ENCODE data around the gene CHST1.

The CHST1 gene

DNA sequence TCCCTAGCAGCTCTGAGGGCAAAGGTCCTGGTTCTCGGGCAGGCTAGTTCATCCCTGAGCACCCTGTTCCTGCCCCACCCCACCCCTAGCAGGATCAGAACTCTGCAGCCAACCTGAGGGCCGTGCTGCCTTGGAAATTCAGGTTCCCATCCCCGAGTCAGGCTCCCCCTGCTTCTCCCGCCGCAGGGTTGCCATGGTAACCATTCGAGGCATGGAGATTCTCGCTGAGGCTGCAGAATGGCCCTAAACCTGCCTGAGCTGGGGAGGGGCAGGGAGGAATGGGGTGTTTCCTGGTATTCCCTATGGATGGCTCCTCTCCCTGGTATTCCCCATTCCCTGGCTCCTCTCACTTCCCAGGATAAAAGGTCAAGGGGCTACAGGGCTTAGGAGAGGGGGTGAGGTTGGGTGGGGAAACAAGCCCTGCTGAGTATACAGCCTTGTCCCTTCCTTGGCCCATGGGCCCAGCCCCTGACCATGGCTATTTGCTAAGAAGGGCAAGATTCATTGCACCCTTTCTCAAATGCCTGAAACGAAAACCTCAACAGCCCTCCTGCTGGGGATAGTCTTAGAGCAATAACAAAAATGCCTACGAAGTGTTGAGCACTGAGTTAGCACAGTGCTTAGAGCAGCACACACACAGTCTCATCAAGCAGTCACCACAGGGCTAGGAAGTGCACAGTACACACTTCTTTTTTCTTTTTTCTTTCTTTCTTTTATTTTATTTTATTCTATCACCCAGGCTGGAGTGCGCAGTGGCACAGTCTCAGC lies 58.7 kb downstream of the CHST1 start:
- no peak for DNase-seq (ENCODE audit: low read depth in 1 of 2, low spot score in 1 of 2)
- Histone ChIP-seq H3K27ac (replicated peaks) (no peak overlapping the region), H3K4me3 (replicated peaks; ENCODE audit: insufficient read depth, low read length) (no peak overlapping the region), H3K27me3 (ENCODE audit: insufficient read depth, poor library complexity, severe bottlenecking) (peaks cover 30% of the 10 kb centered on the region)
- TF ChIP-seq GABPA (IDR thresholded peaks at IDR 0.05; ENCODE audit: low read depth) (no peak), SPI1 (IDR thresholded peaks at IDR 0.05; ENCODE audit: borderline replicate concordance, low read depth) (no peak), POLR2AphosphoS5 (IDR thresholded peaks at IDR 0.05; ENCODE audit: low read depth) (no peak)
- TF ChIP-seq, protein P1, sequence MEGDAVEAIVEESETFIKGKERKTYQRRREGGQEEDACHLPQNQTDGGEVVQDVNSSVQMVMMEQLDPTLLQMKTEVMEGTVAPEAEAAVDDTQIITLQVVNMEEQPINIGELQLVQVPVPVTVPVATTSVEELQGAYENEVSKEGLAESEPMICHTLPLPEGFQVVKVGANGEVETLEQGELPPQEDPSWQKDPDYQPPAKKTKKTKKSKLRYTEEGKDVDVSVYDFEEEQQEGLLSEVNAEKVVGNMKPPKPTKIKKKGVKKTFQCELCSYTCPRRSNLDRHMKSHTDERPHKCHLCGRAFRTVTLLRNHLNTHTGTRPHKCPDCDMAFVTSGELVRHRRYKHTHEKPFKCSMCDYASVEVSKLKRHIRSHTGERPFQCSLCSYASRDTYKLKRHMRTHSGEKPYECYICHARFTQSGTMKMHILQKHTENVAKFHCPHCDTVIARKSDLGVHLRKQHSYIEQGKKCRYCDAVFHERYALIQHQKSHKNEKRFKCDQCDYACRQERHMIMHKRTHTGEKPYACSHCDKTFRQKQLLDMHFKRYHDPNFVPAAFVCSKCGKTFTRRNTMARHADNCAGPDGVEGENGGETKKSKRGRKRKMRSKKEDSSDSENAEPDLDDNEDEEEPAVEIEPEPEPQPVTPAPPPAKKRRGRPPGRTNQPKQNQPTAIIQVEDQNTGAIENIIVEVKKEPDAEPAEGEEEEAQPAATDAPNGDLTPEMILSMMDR (IDR thresholded peaks at IDR 0.05; ENCODE audit: insufficient read depth, low read length): no peak
- TF ChIP-seq, protein P2, sequence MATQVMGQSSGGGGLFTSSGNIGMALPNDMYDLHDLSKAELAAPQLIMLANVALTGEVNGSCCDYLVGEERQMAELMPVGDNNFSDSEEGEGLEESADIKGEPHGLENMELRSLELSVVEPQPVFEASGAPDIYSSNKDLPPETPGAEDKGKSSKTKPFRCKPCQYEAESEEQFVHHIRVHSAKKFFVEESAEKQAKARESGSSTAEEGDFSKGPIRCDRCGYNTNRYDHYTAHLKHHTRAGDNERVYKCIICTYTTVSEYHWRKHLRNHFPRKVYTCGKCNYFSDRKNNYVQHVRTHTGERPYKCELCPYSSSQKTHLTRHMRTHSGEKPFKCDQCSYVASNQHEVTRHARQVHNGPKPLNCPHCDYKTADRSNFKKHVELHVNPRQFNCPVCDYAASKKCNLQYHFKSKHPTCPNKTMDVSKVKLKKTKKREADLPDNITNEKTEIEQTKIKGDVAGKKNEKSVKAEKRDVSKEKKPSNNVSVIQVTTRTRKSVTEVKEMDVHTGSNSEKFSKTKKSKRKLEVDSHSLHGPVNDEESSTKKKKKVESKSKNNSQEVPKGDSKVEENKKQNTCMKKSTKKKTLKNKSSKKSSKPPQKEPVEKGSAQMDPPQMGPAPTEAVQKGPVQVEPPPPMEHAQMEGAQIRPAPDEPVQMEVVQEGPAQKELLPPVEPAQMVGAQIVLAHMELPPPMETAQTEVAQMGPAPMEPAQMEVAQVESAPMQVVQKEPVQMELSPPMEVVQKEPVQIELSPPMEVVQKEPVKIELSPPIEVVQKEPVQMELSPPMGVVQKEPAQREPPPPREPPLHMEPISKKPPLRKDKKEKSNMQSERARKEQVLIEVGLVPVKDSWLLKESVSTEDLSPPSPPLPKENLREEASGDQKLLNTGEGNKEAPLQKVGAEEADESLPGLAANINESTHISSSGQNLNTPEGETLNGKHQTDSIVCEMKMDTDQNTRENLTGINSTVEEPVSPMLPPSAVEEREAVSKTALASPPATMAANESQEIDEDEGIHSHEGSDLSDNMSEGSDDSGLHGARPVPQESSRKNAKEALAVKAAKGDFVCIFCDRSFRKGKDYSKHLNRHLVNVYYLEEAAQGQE (IDR thresholded peaks at IDR 0.05; ENCODE audit: insufficient replicate concordance, low read depth): no peak

DNA sequence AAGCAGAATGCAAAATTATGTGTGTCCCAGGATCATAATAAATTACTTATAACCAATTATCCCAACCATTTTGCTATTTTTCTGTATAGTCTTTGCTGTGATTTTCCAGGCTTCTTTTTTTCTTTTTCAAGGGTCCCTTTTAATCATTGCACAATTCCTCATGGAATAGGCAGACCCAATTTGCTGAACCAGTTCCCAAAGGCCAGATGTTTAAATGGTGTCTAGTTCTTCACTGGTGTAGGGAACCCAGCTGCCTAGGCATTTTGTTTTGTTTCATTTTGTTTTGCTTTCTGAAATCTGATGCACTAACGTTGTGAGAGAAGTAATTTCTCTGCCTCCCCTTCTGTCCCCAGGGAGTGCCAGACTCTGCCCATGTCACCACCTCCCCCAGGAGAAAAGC lies 60.4 kb downstream of the CHST1 start:
- no peak for DNase-seq (ENCODE audit: low read depth in 1 of 2, low spot score in 1 of 2)
- H3K27ac ChIP-seq (replicated peaks): no peak overlapping the region
- H3K27me3 ChIP-seq (ENCODE audit: insufficient read depth, poor library complexity, severe bottlenecking): peaks cover 37% of the 10 kb centered on the region
- H3K4me3 ChIP-seq (replicated peaks; ENCODE audit: insufficient read depth, low read length): no peak overlapping the region
- TF ChIP-seq, protein P2 (IDR thresholded peaks at IDR 0.05; ENCODE audit: insufficient replicate concordance, low read depth): no peak
- no peak for TF ChIP-seq POLR2AphosphoS5 (IDR thresholded peaks at IDR 0.05; ENCODE audit: low read depth)
- TF ChIP-seq SPI1 (IDR thresholded peaks at IDR 0.05; ENCODE audit: borderline replicate concordance, low read depth): no peak
- TF ChIP-seq, protein P1 (IDR thresholded peaks at IDR 0.05; ENCODE audit: insufficient read depth, low read length): no peak
- no peak for TF ChIP-seq GABPA (IDR thresholded peaks at IDR 0.05; ENCODE audit: low read depth)

DNA sequence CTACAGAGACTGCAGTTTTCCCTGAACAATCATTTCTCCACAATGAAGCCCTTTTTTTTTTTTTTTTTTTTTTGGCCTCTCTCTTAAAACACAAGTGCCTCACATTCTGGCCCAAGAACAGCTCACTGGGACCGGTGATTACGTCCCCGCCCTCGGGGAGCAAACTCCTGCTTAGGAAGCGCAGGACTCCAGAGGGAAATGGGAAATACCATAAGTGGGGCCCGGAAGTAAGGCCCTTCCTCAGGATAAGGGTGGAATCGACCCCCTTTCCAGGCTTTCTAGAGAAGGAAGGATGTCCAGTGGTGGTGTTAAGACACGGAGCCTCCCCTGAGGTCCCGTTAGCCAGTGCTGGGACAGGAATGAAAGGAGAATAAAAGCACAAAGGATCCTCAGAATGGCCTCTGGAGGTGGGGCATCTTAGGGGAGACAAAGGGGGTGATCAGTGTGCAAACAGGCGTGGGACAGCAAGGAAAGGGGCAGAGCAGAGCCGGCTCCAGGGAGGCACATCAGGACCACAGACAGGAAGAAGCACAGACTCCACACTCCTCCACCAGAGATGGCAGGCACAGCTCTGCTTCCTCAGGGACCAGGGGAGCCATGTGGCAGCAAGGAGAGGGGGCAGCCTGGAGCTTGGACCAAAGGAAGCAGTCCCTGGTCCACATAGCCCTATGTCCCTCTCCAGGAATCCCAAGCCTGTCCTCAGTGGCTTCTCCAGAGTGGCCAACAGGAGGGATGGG lies 61.3 kb downstream of the CHST1 start:
- Histone ChIP-seq H3K4me3 (replicated peaks; ENCODE audit: insufficient read depth, low read length) (no peak overlapping the region), H3K27ac (replicated peaks) (no peak overlapping the region), H3K27me3 (ENCODE audit: insufficient read depth, poor library complexity, severe bottlenecking) (peaks cover 37% of the 10 kb centered on the region)
- DNase-seq (ENCODE audit: low read depth in 1 of 2, low spot score in 1 of 2): no peak
- no peak for TF ChIP-seq GABPA (IDR thresholded peaks at IDR 0.05; ENCODE audit: low read depth)
- no peak for TF ChIP-seq POLR2AphosphoS5 (IDR thresholded peaks at IDR 0.05; ENCODE audit: low read depth)
- TF ChIP-seq, protein P2 (IDR thresholded peaks at IDR 0.05; ENCODE audit: insufficient replicate concordance, low read depth): no peak
- TF ChIP-seq, protein P1 (IDR thresholded peaks at IDR 0.05; ENCODE audit: insufficient read depth, low read length): no peak
- TF ChIP-seq SPI1 (IDR thresholded peaks at IDR 0.05; ENCODE audit: borderline replicate concordance, low read depth): no peak
